Measurements from ENCODE around the gene KDM4C. TPM values are rescaled to one million over a fixed set of nuclear protein-coding genes. Genes with fewer than 3 reads are reported as not detected.

The KDM4C gene
- total and polyA plus RNA-seq, 2 of the 8 experiments (the other 6 are each of a cell fraction or from before 2014, with no cell fraction given), result 13.0 to 26.1 TPM

DNA sequence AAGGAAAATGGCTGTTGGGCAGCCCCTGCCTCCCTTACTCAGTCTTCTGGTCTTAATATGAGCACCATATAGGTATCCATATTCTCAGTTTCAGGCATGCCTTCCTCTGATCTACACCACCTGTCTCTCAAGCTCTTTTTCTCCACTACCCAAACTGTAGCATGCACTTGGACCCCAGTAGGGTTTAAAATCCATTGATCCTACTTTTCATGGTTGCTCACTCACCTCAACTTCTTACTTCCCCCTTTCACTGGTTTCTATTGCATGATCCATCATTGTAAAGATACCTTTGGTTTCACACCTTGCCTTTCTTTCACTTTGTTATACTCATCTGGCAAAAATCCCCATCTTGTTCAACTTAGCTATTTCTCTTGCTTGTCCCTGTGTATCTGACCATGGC is 159.4 kb downstream of the KDM4C start (continued):
- TF ChIP-seq, protein P1, sequence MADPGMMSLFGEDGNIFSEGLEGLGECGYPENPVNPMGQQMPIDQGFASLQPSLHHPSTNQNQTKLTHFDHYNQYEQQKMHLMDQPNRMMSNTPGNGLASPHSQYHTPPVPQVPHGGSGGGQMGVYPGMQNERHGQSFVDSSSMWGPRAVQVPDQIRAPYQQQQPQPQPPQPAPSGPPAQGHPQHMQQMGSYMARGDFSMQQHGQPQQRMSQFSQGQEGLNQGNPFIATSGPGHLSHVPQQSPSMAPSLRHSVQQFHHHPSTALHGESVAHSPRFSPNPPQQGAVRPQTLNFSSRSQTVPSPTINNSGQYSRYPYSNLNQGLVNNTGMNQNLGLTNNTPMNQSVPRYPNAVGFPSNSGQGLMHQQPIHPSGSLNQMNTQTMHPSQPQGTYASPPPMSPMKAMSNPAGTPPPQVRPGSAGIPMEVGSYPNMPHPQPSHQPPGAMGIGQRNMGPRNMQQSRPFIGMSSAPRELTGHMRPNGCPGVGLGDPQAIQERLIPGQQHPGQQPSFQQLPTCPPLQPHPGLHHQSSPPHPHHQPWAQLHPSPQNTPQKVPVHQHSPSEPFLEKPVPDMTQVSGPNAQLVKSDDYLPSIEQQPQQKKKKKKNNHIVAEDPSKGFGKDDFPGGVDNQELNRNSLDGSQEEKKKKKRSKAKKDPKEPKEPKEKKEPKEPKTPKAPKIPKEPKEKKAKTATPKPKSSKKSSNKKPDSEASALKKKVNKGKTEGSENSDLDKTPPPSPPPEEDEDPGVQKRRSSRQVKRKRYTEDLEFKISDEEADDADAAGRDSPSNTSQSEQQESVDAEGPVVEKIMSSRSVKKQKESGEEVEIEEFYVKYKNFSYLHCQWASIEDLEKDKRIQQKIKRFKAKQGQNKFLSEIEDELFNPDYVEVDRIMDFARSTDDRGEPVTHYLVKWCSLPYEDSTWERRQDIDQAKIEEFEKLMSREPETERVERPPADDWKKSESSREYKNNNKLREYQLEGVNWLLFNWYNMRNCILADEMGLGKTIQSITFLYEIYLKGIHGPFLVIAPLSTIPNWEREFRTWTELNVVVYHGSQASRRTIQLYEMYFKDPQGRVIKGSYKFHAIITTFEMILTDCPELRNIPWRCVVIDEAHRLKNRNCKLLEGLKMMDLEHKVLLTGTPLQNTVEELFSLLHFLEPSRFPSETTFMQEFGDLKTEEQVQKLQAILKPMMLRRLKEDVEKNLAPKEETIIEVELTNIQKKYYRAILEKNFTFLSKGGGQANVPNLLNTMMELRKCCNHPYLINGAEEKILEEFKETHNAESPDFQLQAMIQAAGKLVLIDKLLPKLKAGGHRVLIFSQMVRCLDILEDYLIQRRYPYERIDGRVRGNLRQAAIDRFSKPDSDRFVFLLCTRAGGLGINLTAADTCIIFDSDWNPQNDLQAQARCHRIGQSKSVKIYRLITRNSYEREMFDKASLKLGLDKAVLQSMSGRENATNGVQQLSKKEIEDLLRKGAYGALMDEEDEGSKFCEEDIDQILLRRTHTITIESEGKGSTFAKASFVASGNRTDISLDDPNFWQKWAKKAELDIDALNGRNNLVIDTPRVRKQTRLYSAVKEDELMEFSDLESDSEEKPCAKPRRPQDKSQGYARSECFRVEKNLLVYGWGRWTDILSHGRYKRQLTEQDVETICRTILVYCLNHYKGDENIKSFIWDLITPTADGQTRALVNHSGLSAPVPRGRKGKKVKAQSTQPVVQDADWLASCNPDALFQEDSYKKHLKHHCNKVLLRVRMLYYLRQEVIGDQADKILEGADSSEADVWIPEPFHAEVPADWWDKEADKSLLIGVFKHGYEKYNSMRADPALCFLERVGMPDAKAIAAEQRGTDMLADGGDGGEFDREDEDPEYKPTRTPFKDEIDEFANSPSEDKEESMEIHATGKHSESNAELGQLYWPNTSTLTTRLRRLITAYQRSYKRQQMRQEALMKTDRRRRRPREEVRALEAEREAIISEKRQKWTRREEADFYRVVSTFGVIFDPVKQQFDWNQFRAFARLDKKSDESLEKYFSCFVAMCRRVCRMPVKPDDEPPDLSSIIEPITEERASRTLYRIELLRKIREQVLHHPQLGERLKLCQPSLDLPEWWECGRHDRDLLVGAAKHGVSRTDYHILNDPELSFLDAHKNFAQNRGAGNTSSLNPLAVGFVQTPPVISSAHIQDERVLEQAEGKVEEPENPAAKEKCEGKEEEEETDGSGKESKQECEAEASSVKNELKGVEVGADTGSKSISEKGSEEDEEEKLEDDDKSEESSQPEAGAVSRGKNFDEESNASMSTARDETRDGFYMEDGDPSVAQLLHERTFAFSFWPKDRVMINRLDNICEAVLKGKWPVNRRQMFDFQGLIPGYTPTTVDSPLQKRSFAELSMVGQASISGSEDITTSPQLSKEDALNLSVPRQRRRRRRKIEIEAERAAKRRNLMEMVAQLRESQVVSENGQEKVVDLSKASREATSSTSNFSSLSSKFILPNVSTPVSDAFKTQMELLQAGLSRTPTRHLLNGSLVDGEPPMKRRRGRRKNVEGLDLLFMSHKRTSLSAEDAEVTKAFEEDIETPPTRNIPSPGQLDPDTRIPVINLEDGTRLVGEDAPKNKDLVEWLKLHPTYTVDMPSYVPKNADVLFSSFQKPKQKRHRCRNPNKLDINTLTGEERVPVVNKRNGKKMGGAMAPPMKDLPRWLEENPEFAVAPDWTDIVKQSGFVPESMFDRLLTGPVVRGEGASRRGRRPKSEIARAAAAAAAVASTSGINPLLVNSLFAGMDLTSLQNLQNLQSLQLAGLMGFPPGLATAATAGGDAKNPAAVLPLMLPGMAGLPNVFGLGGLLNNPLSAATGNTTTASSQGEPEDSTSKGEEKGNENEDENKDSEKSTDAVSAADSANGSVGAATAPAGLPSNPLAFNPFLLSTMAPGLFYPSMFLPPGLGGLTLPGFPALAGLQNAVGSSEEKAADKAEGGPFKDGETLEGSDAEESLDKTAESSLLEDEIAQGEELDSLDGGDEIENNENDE (IDR thresholded peaks at IDR 0.05; ENCODE audit: insufficient replicate concordance, low read length), result no peak
- no peak for TF ChIP-seq RBBP5 (IDR thresholded peaks at IDR 0.05; ENCODE audit: borderline replicate concordance, low read depth, low read length)
- TF ChIP-seq RNF2 (IDR thresholded peaks at IDR 0.05; ENCODE audit: borderline replicate concordance, low read depth, low read length, missing control alignments, poor library complexity, severe bottlenecking), result no peak

Measured in H1 (cell line).